ENCODE data around the gene CHD2. TPM values are rescaled to one million over a fixed set of nuclear protein-coding genes. Genes with fewer than 3 reads are reported as not detected.
"Not testable (repeated sequence)": the region's sequence is repeated elsewhere in the genome, so short reads cannot be mapped to it uniquely, and the experiment has no call there.

The CHD2 gene
- total RNA-seq, 1 donor from 2014 or later = 100 TPM

GRCh38 chr15:93057618-93058017 lies 157.5 kb downstream of the CHD2 start:
- Histone ChIP-seq H3K27me3 (no peaks in the 10 kb centered on the region), H3K9me3 (no peaks in the 10 kb centered on the region), H3K4me3 (no peak overlapping the region), H3K27ac (no peak overlapping the region), H3K36me3 (no peaks in the 10 kb centered on the region), H3K4me1 (peaks cover 69% of the 10 kb centered on the region)
- intact Hi-C loops (cut with DNase I) = no loop called here
- no peak for DNase-seq (ENCODE audit: extremely low spot score in 2 of 2)
- no peak for TF ChIP-seq POLR2AphosphoS5 (IDR thresholded peaks at IDR 0.05; ENCODE audit: insufficient read depth in 1 of 2, low read depth in 1 of 2)
- TF ChIP-seq CTCF (IDR thresholded peaks at IDR 0.05) = no peak

- peaks cover 74% of the 10 kb centered on the region for H3K4me1 ChIP-seq
- DNase-seq (ENCODE audit: extremely low spot score in 2 of 2) = no peak
- H3K36me3 ChIP-seq = no peaks in the 10 kb centered on the region
- intact Hi-C loops (cut with DNase I) = no loop called here
- no peak overlapping the region for H3K4me3 ChIP-seq
- H3K27ac ChIP-seq = no peak overlapping the region
- no peaks in the 10 kb centered on the region for H3K9me3 ChIP-seq
- no peak for TF ChIP-seq CTCF (IDR thresholded peaks at IDR 0.05)
- no peak for TF ChIP-seq POLR2A (IDR thresholded peaks at IDR 0.05)
- TF ChIP-seq POLR2AphosphoS5 (IDR thresholded peaks at IDR 0.05; ENCODE audit: insufficient read depth in 1 of 2, low read depth in 1 of 2) = no peak
- no peaks in the 10 kb centered on the region for H3K27me3 ChIP-seq
Measured at GRCh38 chr15:93058128-93058527, 158.0 kb downstream of the CHD2 start.

GRCh38 chr15:93058904-93059427 lies 158.8 kb downstream of the CHD2 start:
- Histone ChIP-seq H3K4me1 (peaks cover 83% of the 10 kb centered on the region), H3K27ac (no peak overlapping the region), H3K4me3 (no peak overlapping the region), H3K27me3 (no peaks in the 10 kb centered on the region), H3K9me3 (no peaks in the 10 kb centered on the region), H3K36me3 (no peaks in the 10 kb centered on the region)
- DNase-seq (ENCODE audit: extremely low spot score in 2 of 2) = no peak
- TF ChIP-seq POLR2A (IDR thresholded peaks at IDR 0.05) = no peak
- no peak for TF ChIP-seq CTCF (IDR thresholded peaks at IDR 0.05)
- no peak for TF ChIP-seq POLR2AphosphoS5 (IDR thresholded peaks at IDR 0.05; ENCODE audit: insufficient read depth in 1 of 2, low read depth in 1 of 2)
- intact Hi-C loops (cut with DNase I) = no loop called here

- no peak for TF ChIP-seq POLR2A (IDR thresholded peaks at IDR 0.05)
- TF ChIP-seq CTCF (IDR thresholded peaks at IDR 0.05) = no peak
- no peak for TF ChIP-seq POLR2AphosphoS5 (IDR thresholded peaks at IDR 0.05; ENCODE audit: insufficient read depth in 1 of 2, low read depth in 1 of 2)
- H3K4me1 ChIP-seq = peaks cover 87% of the 10 kb centered on the region
- intact Hi-C loops (cut with DNase I) = no loop called here
- H3K9me3 ChIP-seq = no peaks in the 10 kb centered on the region
- H3K36me3 ChIP-seq = no peaks in the 10 kb centered on the region
- no peaks in the 10 kb centered on the region for H3K27me3 ChIP-seq
- no peak overlapping the region for H3K27ac ChIP-seq
- no peak for DNase-seq (ENCODE audit: extremely low spot score in 2 of 2)
- H3K4me3 ChIP-seq = no peak overlapping the region
Measured at GRCh38 chr15:93059442-93059841, 159.3 kb downstream of the CHD2 start.

- no peaks in the 10 kb centered on the region for H3K9me3 ChIP-seq
- no peak for DNase-seq (ENCODE audit: extremely low spot score in 2 of 2)
- no peaks in the 10 kb centered on the region for H3K27me3 ChIP-seq
- peaks cover 0 to 3% of the 10 kb centered on the region in 2 donors for H3K36me3 ChIP-seq
- intact Hi-C loops (cut with DNase I) = no loop called here
- H3K4me1 ChIP-seq = peaks cover 89% of the 10 kb centered on the region
- no peak overlapping the region for H3K4me3 ChIP-seq
- TF ChIP-seq POLR2A (IDR thresholded peaks at IDR 0.05) (no peak), CTCF (IDR thresholded peaks at IDR 0.05) (no peak), POLR2AphosphoS5 (IDR thresholded peaks at IDR 0.05; ENCODE audit: insufficient read depth in 1 of 2, low read depth in 1 of 2) (no peak)
- peak overlapping the region; percentile 24 for H3K27ac ChIP-seq
Measured at GRCh38 chr15:93060336-93061248, 160.5 kb downstream of the CHD2 start.

GRCh38 chr15:93062628-93063261 lies 162.6 kb downstream of the CHD2 start:
- H3K4me1 ChIP-seq = peaks cover 84% of the 10 kb centered on the region
- H3K27ac ChIP-seq = peak overlapping the region; percentile 71
- H3K4me3 ChIP-seq = peak overlapping the region; percentile 1 to 2
- H3K9me3 ChIP-seq; H3K36me3 ChIP-seq; H3K27me3 ChIP-seq; intact Hi-C loops (cut with DNase I); DNase-seq (ENCODE audit: extremely low spot score in 2 of 2): not testable (repeated sequence)
